Measurements from ENCODE around the gene KCNN3. TPM values are rescaled to one million over a fixed set of nuclear protein-coding genes. Genes with fewer than 3 reads are reported as not detected.
"Not testable (repeated sequence)": the region's sequence is repeated elsewhere in the genome, so short reads cannot be mapped to it uniquely, and the experiment has no call there.

Gene KCNN3
- 7.5 TPM for polyA plus RNA-seq (2013, experiment 1 of 4)
- polyA plus RNA-seq (2013, experiment 2 of 4): 6.1 TPM
- 5.4 TPM for polyA plus RNA-seq (2013, experiment 3 of 4)
- polyA plus RNA-seq (2013, experiment 4 of 4): 6.7 TPM

DNA sequence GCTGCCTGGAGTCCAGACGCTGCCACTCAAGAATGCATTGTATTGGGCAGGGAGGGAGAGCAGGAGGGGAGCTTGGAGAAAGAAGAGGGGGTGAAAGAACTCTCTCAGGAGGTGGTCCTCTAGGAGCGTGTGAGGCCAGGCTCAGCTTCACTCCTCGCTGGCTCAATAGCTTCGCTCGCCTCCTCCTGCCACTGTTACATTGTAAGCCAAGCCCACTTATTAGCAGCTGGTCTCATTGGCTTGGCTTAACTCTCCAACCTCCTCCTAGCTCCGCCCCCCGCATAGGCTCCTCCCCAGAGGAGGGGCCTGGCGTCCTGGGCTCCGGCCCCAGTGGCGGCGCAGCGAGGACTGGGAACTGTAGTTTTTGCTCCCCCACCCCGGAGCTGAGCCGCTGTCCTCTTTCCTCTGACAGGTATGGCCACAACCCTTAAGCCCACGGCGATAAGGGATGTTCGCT, at the start of gene KCNN3:
Gene KCNN3, minus strand, starts transcription at position 167 of the 457 bp plus-strand sequence. CDS start 317 bp downstream, outside the sequence.
- H3K4me1 ChIP-seq (ENCODE audit: control insufficient read depth, insufficient read depth, low read length): peaks cover 36% of the 10 kb centered on the region
- H3K36me3 ChIP-seq (ENCODE audit: control insufficient read depth, insufficient read depth, low read length): no peaks in the 10 kb centered on the region
- peak within 1 kb of the TSS; percentile 68 for H3K27ac ChIP-seq (ENCODE audit: insufficient read depth, low read depth, low read length, poor library complexity, severe bottlenecking)
- no peaks in the 10 kb centered on the region for H3K9me3 ChIP-seq (ENCODE audit: control insufficient read depth, low read length)
- no peaks in the 10 kb centered on the region for H3K27me3 ChIP-seq (ENCODE audit: control insufficient read depth, insufficient read depth, low read length, poor library complexity, severe bottlenecking)
- WGBS, 2 experiments: 0 to 1% methylated on average over 17 of the region's 17 CpGs
- peak within 1 kb of the TSS; percentile 29 for H3K4me3 ChIP-seq (ENCODE audit: insufficient read depth, low read depth, low read length)

DNA sequence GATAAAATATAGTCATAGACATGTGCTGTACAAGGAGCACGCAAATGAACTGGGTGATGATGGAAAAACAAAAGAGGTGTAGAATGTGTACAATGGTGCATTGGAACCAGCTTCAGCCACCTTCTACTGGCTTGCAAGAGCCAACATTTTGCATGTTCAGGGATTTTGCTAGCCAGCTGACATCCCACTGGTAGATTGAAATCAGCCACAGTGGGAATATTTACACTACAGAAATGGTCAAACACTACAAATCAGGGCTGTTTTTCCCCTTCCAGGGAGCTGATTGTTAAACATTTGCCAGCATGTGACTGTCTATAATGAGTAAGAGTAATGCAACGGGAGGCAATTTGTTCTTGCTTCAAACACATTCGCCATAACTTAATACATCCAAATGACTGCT, 43.2 kb upstream of the KCNN3 start:
- H3K36me3 ChIP-seq (ENCODE audit: control insufficient read depth, insufficient read depth, low read length): no peaks in the 10 kb centered on the region
- H3K4me1 ChIP-seq (ENCODE audit: control insufficient read depth, insufficient read depth, low read length): no peaks in the 10 kb centered on the region
- H3K27ac ChIP-seq (ENCODE audit: insufficient read depth, low read depth, low read length, poor library complexity, severe bottlenecking): no peak overlapping the region
- no peaks in the 10 kb centered on the region for H3K27me3 ChIP-seq (ENCODE audit: control insufficient read depth, insufficient read depth, low read length, poor library complexity, severe bottlenecking)
- WGBS, 2 experiments: 95 to 98% methylated on average over 2 to 3 of the region's 3 CpGs
- no peak overlapping the region for H3K4me3 ChIP-seq (ENCODE audit: insufficient read depth, low read depth, low read length)
- no peaks in the 10 kb centered on the region for H3K9me3 ChIP-seq (ENCODE audit: control insufficient read depth, low read length)

GRCh38 chr1:154912755-154913154, 42.7 kb upstream of the KCNN3 start:
- Histone ChIP-seq H3K27ac (ENCODE audit: insufficient read depth, low read depth, low read length, poor library complexity, severe bottlenecking) (no peak overlapping the region), H3K9me3 (ENCODE audit: control insufficient read depth, low read length) (no peaks in the 10 kb centered on the region), H3K4me1 (ENCODE audit: control insufficient read depth, insufficient read depth, low read length) (no peaks in the 10 kb centered on the region), H3K27me3 (ENCODE audit: control insufficient read depth, insufficient read depth, low read length, poor library complexity, severe bottlenecking) (no peaks in the 10 kb centered on the region), H3K36me3 (ENCODE audit: control insufficient read depth, insufficient read depth, low read length) (no peaks in the 10 kb centered on the region), H3K4me3 (ENCODE audit: insufficient read depth, low read depth, low read length) (no peak overlapping the region)
- 87 to 98% methylated on average over 2 of the region's 2 CpGs for WGBS, 2 experiments

- H3K4me1 ChIP-seq (ENCODE audit: control insufficient read depth, insufficient read depth, low read length): no peaks in the 10 kb centered on the region
- H3K36me3 ChIP-seq (ENCODE audit: control insufficient read depth, insufficient read depth, low read length): no peaks in the 10 kb centered on the region
- WGBS, 2 experiments: 92% methylated on average over 8 of the region's 8 CpGs
- no peaks in the 10 kb centered on the region for H3K27me3 ChIP-seq (ENCODE audit: control insufficient read depth, insufficient read depth, low read length, poor library complexity, severe bottlenecking)
- no peak overlapping the region for H3K27ac ChIP-seq (ENCODE audit: insufficient read depth, low read depth, low read length, poor library complexity, severe bottlenecking)
- H3K4me3 ChIP-seq (ENCODE audit: insufficient read depth, low read depth, low read length): no peak overlapping the region
- no peaks in the 10 kb centered on the region for H3K9me3 ChIP-seq (ENCODE audit: control insufficient read depth, low read length)
Observed at GRCh38 chr1:154911691-154912550, 41.8 kb upstream of the KCNN3 start.

GRCh38 chr1:154910851-154911250, 40.8 kb upstream of the KCNN3 start:
- H3K36me3 ChIP-seq (ENCODE audit: control insufficient read depth, insufficient read depth, low read length): no peaks in the 10 kb centered on the region
- no peaks in the 10 kb centered on the region for H3K27me3 ChIP-seq (ENCODE audit: control insufficient read depth, insufficient read depth, low read length, poor library complexity, severe bottlenecking)
- no peaks in the 10 kb centered on the region for H3K9me3 ChIP-seq (ENCODE audit: control insufficient read depth, low read length)
- no peaks in the 10 kb centered on the region for H3K4me1 ChIP-seq (ENCODE audit: control insufficient read depth, insufficient read depth, low read length)
- no peak overlapping the region for H3K27ac ChIP-seq (ENCODE audit: insufficient read depth, low read depth, low read length, poor library complexity, severe bottlenecking)
- no peak overlapping the region for H3K4me3 ChIP-seq (ENCODE audit: insufficient read depth, low read depth, low read length)
- WGBS, 2 experiments: 89 to 90% methylated on average over 5 of the region's 5 CpGs

DNA sequence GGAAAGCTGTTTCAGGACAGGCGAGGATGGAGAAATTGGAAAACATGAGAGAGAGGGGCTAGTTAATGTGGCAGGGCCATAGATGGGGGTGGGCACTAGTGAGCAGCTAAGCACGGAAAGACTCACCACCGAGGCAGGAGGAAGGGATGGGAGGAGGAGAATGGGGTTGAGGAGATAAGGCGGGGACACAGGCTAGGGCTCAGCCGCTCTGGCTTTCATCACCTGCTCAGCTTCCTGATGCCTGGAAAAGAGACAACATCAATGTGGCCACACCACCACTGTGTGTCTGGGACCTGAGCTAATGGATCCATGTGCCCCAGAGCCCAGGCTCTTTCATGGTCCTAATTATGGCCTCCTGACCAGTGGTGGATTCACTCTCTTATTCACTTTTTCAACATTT, 38.9 kb upstream of the KCNN3 start:
- Histone ChIP-seq H3K27me3 (ENCODE audit: control insufficient read depth, insufficient read depth, low read length, poor library complexity, severe bottlenecking) (no peaks in the 10 kb centered on the region), H3K9me3 (ENCODE audit: control insufficient read depth, low read length) (no peaks in the 10 kb centered on the region), H3K4me1 (ENCODE audit: control insufficient read depth, insufficient read depth, low read length) (no peaks in the 10 kb centered on the region), H3K36me3 (ENCODE audit: control insufficient read depth, insufficient read depth, low read length) (no peaks in the 10 kb centered on the region), H3K27ac (ENCODE audit: insufficient read depth, low read depth, low read length, poor library complexity, severe bottlenecking) (no peak overlapping the region), H3K4me3 (ENCODE audit: insufficient read depth, low read depth, low read length) (no peak overlapping the region)
- 93 to 95% methylated on average over 5 of the region's 5 CpGs for WGBS, 2 experiments

- not testable (repeated sequence) for H3K4me1 ChIP-seq (ENCODE audit: control insufficient read depth, insufficient read depth, low read length); H3K27me3 ChIP-seq (ENCODE audit: control insufficient read depth, insufficient read depth, low read length, poor library complexity, severe bottlenecking); H3K27ac ChIP-seq (ENCODE audit: insufficient read depth, low read depth, low read length, poor library complexity, severe bottlenecking); H3K9me3 ChIP-seq (ENCODE audit: control insufficient read depth, low read length); H3K36me3 ChIP-seq (ENCODE audit: control insufficient read depth, insufficient read depth, low read length); H3K4me3 ChIP-seq (ENCODE audit: insufficient read depth, low read depth, low read length)
- WGBS, 2 experiments: 86 to 91% methylated on average over 3 of the region's 3 CpGs
Observed at GRCh38 chr1:154908129-154908528, 38.0 kb upstream of the KCNN3 start.

DNA sequence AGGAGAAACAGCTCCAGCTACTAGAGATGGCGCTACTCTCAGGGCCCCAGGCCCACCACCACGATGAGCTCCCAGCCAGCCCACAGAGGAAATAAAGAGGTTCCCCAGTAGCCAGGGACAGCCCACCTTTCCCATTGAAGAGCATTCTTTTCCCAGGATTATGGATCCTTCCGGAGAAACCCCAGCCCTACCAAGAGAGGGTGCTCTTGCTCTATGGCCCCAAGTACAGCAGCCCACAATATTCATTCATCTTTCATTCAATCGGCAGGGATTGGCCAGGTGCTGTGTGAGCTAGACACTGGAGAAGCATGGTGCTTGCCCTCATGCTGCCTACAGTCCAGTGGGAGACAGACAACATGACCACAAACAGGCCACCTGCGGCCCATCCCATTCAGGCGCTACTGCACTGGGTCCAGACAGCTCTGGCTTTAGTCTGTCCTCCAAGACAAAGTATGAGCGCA, 36.6 kb upstream of the KCNN3 start:
- H3K9me3 ChIP-seq (ENCODE audit: control insufficient read depth, low read length): no peaks in the 10 kb centered on the region
- no peaks in the 10 kb centered on the region for H3K27me3 ChIP-seq (ENCODE audit: control insufficient read depth, insufficient read depth, low read length, poor library complexity, severe bottlenecking)
- H3K36me3 ChIP-seq (ENCODE audit: control insufficient read depth, insufficient read depth, low read length): no peaks in the 10 kb centered on the region
- H3K27ac ChIP-seq (ENCODE audit: insufficient read depth, low read depth, low read length, poor library complexity, severe bottlenecking): no peak overlapping the region
- no peak overlapping the region for H3K4me3 ChIP-seq (ENCODE audit: insufficient read depth, low read depth, low read length)
- WGBS, 2 experiments: 88 to 94% methylated on average over 7 of the region's 7 CpGs
- H3K4me1 ChIP-seq (ENCODE audit: control insufficient read depth, insufficient read depth, low read length): no peaks in the 10 kb centered on the region

- H3K27me3 ChIP-seq (ENCODE audit: control insufficient read depth, insufficient read depth, low read length, poor library complexity, severe bottlenecking): no peaks in the 10 kb centered on the region
- H3K27ac ChIP-seq (ENCODE audit: insufficient read depth, low read depth, low read length, poor library complexity, severe bottlenecking): no peak overlapping the region
- H3K36me3 ChIP-seq (ENCODE audit: control insufficient read depth, insufficient read depth, low read length): no peaks in the 10 kb centered on the region
- H3K4me1 ChIP-seq (ENCODE audit: control insufficient read depth, insufficient read depth, low read length): no peaks in the 10 kb centered on the region
- no peaks in the 10 kb centered on the region for H3K9me3 ChIP-seq (ENCODE audit: control insufficient read depth, low read length)
- 89 to 92% methylated on average over 3 of the region's 3 CpGs for WGBS, 2 experiments
- H3K4me3 ChIP-seq (ENCODE audit: insufficient read depth, low read depth, low read length): no peak overlapping the region
Observed at GRCh38 chr1:154902938-154903566, 33.0 kb upstream of the KCNN3 start.

DNA sequence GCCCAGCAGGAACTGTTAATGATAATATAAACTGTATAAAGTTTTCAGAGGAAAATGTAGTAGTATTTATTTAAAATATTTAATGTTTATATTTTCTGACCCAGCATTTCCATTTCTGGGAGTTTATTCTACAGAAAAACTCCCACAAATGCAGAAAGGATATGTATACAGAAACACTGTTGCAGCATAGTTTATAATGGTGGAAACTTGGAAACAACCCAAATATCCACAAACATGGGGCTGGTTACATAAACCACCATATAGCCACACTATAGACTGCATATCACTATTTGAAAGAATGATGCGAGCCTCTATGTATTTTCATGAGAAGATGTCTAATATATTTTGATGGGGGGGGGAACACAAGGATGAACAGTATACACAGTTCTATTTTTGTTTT, 31.5 kb upstream of the KCNN3 start:
- Histone ChIP-seq H3K4me1 (ENCODE audit: control insufficient read depth, insufficient read depth, low read length) (no peaks in the 10 kb centered on the region), H3K27me3 (ENCODE audit: control insufficient read depth, insufficient read depth, low read length, poor library complexity, severe bottlenecking) (no peaks in the 10 kb centered on the region), H3K36me3 (ENCODE audit: control insufficient read depth, insufficient read depth, low read length) (no peaks in the 10 kb centered on the region), H3K9me3 (ENCODE audit: control insufficient read depth, low read length) (no peaks in the 10 kb centered on the region), H3K27ac (ENCODE audit: insufficient read depth, low read depth, low read length, poor library complexity, severe bottlenecking) (no peak overlapping the region), H3K4me3 (ENCODE audit: insufficient read depth, low read depth, low read length) (no peak overlapping the region)
- 100% methylated on average over 1 of the region's 1 CpG; no CpG with 5 or more reads in 1 of the 2 experiments for WGBS, 2 experiments
